Sciatic nerve (tissue), 2 donors: ENCODE data around the gene SLC35F1. TPM values are rescaled to one million over a fixed set of nuclear protein-coding genes. Genes with fewer than 3 reads are reported as not detected.

ENCODE experiments used
- ATAC-seq: fragments of 200-7000 bp; cut with Tn5 transposase; one replicate; pipeline ENCODE4 v1.9.1; 2020; ENCODE audit warnings: mild to moderate bottlenecking, moderate library complexity
- DNase-seq: peaks from one replicate; pipeline ENCODE4 v3.0.0-alpha.2; 2020; ENCODE audit warnings: low spot score
- intact Hi-C: fragments of 100-400 bp; cut with DNase I; formaldehyde crosslinking; loops from one replicate; pipeline ENCODE4 v1.14.2; 2022
- total RNA-seq: library from RNA; stranded (reverse); fragmentation: NEBNext Ultra II Directional; extraction: Animal tissue kit (Norgen Biotek cat#: 25700); gene quantifications from one replicate; pipeline ENCODE4 v1.2.1, GENCODE V29; 2021
- donor health status: DM: no; HTN: no; CAD: no.
- donor health status: DM: no; HTN: no; CAD: no.

Gene SLC35F1
- total RNA-seq, 1 donor from 2014 or later, result 24.6 TPM

DNA sequence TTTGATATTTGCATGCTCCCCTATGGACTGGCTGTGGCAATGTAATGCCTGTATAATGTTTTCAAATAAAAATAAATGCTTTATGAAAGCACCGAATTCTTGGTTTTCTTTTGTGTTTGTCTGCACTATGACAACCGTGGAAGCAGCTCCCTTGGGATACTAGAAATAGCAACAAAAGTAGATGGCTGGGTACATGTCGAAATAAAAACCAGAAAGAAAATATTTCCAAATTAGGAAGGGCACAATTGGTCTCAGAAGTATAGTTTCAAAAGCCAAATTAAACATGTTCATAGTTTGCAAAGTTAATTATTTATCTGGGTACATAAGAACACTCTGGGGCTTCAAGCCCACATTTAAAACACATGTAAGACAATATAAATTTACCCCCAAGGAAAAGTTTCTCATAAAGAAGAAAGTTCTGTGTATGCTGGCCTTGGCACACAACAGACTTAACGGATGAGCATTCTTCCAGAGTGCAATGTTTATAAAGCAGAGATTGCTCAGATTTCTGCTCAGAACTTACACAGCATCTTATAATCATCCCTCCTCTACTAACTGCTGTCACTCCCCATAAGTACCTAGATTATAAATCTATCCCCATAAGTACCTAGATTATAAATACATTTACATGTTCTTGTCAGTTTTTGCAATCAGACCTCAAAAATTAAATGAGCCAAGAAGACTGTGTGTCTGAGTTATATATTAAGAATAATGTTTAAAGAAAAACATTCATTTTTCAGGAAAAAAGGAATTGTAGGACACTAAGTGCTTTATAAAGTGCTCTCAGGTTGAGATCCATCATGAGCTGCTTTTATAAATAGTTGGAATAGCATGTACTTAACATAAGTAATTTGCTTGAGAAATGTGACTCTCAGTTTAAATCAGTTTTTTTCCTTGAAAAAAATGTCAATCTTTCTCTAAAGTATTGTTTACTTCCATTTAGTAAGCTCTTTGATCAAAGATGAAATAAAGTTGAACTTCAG lies 410.8 kb downstream of the SLC35F1 start:
- intact Hi-C loops, result no loop called here
- ATAC-seq (peak; percentile 90), DNase-seq (no peak)

DNA sequence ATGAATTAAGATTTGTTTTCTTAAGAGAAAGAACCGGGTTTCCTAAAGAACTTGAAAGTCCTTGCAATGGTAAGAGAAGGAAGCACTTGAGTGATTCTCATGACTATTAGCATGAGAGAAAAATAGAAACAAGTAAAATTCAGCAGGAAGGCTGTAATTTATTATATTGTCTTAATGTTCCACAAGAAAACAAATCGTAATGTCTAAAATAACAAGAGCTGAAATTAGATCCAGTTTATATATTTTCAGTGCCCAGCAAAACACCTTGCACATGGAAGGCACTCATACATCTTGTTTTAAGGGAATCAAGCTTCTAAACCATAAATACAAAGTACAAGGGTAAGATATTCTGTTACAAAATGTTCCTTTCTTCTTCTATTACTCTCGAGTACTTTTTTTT lies 411.6 kb downstream of the SLC35F1 start:
- no peak for ATAC-seq
- DNase-seq, result no peak
- intact Hi-C loops, result no loop called here

DNA sequence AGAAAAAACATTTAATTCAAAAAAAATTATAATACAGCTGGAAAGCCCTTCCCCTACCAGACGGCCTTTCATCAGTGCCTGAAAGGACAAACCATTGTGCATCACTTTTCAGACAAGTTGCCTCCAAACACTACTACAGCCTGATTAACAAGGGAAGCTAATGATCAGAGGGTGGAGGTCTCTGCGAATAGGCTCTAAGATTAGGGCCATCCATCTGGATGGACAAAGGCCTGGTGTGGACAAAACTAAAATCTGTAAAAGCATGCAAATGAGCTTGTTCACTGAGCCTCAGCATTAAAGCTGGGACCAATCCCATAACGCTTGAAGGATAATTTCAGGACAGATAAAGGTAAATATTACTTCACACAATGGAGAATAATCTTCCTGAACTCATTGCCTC lies 412.4 kb downstream of the SLC35F1 start:
- DNase-seq (no peak), ATAC-seq (no peak)
- intact Hi-C loops, result no loop called here

DNA sequence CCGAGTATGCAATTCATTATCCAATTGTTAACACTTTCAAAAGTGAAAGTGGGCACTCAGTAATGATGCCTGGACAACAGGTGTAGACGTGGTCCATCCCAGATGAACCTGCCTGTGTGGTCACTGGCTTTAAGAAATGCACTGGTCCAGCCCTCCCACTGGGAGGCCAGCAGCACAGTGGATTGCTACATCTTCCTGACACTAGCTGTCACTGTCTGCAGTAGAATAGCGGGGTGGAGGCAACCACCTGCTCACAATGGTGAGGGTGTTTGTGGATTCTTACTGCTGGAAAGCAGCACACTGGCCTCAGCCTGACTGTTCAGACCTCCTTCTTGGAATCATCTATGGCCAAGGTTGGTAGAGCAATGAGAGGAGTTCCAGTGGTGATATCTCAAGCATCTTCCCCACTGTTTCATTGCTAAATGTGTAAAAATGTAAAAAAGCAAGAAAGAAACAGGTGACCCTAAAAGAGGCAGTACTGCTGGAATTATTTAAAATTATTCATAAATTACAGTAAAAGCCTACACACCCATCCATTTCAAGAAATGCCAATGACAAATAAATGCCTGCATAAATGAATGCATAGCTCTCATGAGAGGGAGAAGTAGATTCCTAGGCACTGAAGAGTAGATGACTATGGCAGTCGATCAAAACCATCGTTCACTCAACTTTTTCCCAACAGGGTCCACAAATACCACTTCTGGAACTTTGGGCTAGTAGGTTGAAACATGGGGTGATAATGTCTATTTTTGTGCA lies 413.0 kb downstream of the SLC35F1 start:
- no peak for DNase-seq
- no peak for ATAC-seq
- intact Hi-C loops, result no loop called here

DNA sequence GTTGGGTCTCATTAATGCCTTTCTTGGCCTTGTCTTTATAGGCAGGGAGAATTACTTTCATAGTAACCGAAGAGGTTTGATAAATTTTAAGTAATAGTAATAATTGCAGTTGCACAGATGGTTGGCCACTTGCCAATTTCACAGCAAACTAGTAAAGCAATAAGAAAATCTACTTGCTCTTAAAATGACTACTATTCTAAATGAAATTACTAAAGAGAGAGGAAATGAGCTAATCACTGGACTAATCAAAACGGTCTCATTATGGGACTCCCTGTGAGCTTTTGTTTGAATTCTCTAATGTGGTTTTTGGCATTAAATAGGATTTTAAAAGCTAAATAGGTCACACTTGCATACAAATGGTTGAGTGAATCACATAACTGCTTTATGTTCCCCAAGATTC lies 413.6 kb downstream of the SLC35F1 start:
- ATAC-seq (no peak), DNase-seq (no peak)
- intact Hi-C loops, result no loop called here

DNA sequence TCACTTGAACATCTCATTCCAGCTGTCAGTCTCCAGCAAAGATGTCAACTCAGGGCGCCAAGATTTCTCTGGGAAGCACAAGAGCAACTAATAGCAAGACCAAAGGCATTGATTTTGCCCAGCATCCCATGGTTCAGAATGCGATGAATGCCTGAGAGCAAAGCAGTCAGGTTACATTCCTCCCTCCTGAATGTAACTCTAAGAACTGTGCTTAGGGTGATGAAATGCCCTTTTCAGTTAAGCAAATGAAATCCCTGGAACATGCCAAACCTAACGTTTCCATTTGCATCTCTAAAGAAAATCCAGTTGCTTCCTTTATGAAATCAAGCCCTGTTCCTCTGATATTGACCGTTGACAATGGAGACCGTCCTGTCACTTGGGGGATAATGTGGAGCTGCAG lies 417.1 kb downstream of the SLC35F1 start:
- intact Hi-C loops, result no loop called here
- ATAC-seq, result no peak
- DNase-seq, result no peak

DNA sequence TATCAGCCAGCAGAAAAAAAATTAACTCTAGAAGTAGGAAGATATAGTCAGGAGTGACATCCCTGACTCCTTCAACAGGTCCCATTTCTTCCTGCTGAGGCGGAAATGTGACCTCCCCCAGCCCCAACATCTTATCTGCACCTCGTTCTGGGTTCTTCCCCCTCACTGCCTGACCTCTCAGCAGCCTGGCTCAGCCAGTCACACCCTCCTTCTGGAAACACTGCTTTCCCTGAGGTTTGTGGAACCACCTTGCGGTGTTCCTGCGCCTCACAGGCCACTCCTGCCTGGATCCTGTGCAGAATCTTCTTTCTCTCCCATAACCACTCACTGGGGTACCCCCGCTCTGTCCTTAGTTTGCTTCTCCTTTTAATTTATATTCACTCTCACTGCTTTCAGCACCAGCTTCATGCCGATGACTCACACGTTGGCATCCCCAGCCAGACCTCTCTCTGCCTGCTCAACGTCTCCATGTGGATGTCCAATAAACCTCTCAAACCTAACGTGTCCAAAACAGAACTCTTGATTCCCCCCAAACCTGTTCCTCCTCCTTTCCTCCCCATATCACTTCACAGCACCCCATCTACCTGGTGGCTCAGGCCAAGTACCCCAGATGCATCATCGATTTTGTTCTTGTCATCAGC lies 418.3 kb downstream of the SLC35F1 start:
- ATAC-seq, result no peak
- no peak for DNase-seq
- intact Hi-C loops, result no loop called here

DNA sequence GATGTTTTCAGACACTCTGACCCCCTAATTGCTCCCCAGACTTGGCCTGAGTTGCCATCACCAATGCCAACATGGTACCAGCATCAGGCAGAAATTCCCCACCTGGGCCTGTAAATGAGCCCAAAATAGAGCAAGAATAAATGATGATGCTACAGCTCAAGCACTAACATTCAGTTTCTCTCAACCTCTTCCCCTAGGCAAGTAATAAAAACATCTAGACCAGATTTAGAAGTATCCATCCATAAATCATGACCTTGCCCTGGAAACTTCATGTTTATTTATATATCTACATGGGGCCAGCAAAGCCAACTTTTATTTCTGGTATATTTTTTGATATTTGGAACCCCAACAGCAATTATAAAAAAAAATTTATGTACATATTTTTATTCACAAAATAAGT lies 419.6 kb downstream of the SLC35F1 start:
- ATAC-seq, result no peak
- intact Hi-C loops, result no loop called here
- DNase-seq, result no peak

DNA sequence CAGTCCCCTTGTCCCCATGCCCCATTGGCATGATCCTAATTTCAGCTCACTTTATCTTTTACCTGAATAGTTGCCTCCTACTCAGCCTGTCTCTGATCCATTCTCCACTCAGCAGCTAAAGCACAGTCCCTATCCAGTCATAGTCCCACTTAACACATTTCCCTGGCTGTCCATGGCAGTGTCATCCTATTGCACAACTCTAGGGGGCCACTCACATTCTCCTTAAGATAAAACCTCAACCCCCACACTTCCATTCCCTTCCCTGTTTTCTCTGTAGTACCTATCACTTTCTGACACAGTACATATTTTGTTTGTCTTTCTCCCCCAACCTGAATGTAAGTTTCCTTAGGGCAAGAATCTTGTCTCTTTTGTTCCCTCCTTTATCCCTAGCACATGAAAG lies 420.2 kb downstream of the SLC35F1 start:
- ATAC-seq (no peak), DNase-seq (no peak)
- intact Hi-C loops, result no loop called here

DNA sequence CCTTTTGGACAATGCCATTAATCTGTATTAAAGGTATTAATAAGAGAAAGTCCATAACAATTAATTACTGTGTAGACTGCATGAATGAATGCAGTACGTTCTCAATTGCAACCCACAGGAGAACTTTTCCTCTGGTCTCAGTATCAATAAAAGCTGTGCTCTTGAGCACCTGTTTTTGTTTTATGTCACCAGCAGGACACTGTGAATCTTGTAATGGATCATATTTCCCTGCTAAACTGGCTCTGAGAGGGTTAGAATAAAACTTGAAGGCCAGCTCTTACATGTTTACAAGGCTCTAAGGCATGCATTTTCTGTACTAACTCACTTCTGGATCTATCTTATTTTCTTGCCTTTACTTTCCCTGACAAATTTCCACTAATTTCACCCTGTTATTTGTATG lies 426.7 kb downstream of the SLC35F1 start:
- DNase-seq (no peak), ATAC-seq (no peak)
- intact Hi-C loops, result no loop called here

DNA sequence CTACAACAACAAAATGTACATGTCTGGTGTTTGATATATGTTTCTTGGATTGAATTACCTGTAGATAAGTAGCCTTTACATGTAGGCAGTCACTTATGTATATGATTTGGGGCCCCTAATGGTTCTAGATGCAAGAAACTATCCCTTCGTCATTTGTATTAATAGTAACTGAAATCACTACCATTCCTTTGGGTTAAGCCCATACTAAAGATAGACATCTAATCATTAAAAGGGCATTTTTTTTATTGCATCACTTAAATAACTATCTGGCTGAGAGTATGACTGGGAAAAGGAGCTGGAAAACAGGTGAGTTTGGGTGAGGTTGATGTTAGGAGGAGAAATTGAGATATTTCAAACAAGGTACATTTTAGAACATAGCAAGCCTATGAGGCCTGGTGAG lies 427.6 kb downstream of the SLC35F1 start:
- no peak for DNase-seq
- ATAC-seq, result no peak
- intact Hi-C loops, result no loop called here

DNA sequence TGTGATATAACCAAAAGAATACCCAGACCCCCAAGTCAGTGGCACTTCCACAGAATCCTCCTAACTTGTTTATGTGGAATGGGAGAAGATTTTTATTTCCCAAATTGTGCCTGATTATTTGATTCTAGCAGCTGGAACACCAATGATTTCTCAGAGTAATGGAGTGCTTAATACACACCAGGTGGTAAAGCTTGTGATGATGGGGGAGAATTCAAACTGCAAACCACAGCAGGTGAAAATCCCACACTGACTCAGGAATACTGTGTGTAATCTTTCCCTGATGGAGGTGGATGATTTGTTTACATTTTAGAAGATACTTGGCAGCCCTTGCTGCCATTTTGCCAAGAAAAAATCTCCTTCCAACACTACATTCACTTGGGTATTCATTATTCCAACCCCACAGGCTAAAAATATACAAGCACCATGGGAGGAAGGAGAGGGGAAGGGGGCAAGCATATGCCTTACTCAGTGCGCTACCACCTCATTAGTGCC lies 428.3 kb downstream of the SLC35F1 start:
- DNase-seq, result no peak
- ATAC-seq, result no peak
- intact Hi-C loops, result no loop called here

DNA sequence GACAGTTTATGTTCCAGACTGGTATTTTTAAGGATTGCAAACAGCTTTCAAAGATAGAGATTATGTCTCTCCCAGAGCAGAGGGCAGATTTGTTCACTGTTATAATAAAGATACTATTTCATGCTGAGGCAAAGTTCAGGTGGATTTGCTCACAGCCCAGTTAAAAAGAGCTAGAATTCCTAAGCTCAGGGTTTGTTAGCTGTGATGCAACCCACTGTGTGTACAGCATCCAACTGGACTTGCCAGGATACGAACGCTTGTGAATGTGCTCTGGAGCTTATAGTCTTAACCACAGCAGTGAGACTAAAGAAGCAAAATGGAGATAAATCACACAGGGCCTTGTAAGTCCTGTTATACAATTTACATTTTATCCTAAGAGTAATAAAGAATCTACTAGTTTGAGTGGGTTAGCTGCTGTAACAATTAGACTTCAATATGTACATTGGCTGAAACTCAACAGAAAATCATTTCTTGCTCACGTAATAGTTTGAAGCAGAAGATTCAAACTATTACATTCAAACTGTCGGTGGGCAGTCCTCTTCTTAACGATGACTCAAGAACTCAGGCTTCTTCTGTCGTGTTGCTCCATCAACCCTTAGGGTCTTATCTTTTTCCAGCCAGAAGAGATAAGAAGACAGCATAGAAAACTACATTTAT lies 437.1 kb downstream of the SLC35F1 start:
- no peak for DNase-seq
- no peak for ATAC-seq
- intact Hi-C loops, result no loop called here

DNA sequence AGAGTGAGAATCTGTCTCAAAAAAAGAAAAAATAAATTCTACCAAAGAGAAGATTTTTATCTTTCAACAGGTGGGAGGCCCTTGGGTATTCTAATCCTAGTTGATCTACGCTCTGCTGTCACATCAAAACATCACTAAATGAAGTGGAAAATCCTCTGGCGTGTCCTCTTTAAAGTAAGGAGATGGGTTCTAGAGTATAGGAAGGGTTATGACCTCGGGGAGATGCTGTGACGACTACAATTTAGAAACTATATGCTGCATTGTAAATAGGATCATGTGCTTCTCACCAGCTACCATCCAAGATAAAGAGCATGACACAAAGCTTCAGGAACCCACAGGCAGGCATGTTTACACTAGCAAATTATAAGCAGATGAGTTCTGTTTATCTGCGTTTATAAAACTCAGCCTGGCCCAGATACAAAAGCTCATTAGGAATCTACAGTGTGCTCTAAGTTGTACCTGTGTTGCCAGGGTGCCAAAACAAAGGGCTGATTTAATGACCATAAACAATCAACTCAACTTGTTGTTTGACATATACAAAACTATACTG lies 443.9 kb downstream of the SLC35F1 start:
- DNase-seq (no peak), ATAC-seq (no peak)
- intact Hi-C loops, result no loop called here

DNA sequence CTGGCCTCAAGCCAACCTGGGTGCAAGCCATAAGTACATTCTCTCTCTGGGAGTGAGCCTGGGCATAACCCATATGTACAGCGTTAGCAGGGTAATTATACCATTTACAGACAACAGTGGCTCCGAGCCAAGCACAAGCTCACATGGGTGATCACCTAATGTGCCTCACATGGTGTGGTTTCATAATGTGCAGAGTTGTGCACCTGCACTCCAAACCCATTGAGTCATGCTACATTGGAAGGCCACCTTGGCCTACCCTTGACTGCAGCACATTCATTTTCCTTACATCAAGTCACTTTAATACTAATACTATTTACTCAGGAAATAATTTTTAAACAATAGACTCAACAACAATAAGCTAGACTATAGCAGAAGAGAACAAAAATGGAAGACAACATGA lies 446.5 kb downstream of the SLC35F1 start:
- intact Hi-C loops, result no loop called here
- DNase-seq (no peak), ATAC-seq (no peak)

DNA sequence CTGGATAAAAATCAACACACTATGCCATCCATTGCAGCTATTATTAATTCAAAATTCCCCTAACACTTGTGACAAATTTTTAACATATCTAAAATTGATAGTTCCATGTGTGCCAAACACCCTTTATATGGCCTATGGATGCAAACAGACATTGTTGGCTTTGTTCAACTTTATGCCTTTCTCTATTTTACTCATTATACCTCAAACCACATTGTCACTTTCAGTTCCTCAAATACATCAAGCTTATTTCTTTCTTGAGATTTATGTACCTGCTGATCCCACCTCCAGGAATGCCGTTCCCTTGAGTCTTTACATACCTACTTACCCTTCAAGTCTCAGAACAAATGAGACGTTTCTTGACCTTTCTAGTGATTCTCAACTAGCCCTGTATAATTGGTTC lies 447.6 kb downstream of the SLC35F1 start:
- intact Hi-C loops, result no loop called here
- no peak for DNase-seq
- ATAC-seq, result no peak

DNA sequence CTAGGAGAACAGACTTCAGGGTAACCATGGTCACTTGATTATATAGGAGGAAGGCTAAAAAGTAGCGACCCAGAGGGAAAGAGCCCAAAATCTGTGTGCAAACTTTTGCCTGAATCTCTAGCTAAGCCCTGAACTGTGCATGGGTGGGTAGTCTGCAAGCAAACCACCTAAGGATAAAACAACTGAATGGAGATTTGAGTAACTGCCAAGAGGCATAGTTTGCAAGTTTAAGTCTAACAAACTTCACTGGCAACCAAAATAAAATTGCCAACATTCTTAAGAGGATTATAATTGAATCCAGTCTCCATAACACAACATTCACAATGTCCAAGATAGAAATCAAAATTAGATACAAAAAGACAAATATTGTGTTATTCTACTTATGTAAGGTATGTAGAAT lies 449.0 kb downstream of the SLC35F1 start:
- ATAC-seq, result no peak
- intact Hi-C loops, result no loop called here
- DNase-seq, result no peak

DNA sequence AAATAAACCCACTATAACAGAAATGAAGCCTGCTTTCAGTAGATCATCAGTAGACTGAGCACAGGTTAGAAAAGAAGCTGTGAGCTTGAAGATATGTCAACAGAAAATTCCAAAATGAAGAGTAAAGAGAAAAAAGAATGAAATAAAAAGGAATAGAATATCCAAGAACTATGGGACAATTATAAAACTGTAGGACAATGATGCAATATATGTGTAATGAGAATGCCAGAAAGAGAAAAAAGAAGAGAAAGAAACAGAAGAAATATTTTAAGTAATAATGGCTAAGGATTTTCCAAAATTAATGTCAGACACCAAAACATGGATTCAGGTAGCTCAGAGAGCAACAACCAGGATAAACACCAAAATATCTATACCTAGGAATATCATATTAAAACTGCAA lies 449.6 kb downstream of the SLC35F1 start:
- intact Hi-C loops, result no loop called here
- no peak for ATAC-seq
- DNase-seq, result no peak
